ENCODE measurements around the gene C10orf67.

DNA sequence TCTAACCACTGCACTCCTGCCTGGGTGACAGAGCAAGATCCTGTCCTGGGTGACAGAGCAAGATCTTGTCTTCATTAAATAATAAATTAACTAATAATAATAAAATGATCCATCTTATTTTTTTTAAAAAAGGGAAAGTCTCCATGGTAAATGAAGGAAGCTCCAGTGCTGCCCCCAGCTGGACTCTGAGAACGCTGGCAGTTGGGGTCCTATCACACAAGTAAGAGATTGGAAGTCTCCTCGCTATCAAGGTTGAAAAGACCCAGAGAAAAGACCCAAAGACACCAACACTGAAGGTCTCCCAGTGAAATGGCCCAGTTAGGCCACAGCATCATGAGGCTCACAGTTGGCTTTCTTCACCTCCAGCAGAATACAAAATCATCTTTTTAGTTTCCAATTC, 13.8 kb upstream of the C10orf67 start:
- TF ChIP-seq POLR2AphosphoS5 (IDR thresholded peaks at IDR 0.05; ENCODE audit: low read depth, low read length) (no peak), CTCF (IDR thresholded peaks at IDR 0.05 in 2 of 3, conservative IDR thresholded peaks at IDR 0.05 in 1 of 3; ENCODE audit: borderline replicate concordance in 1 of 3, insufficient read depth in 1 of 3, low read depth in 2 of 3, low read length in 2 of 3) (peak in 2 of 3 experiments; percentile 19 to 37; a peak in 2 of 6 replicates), SP1 (IDR thresholded peaks at IDR 0.05; ENCODE audit: low read depth) (no peak), ZNF274 (IDR thresholded peaks at IDR 0.05; ENCODE audit: low read depth, low read length) (no peak), MAX (IDR thresholded peaks at IDR 0.05) (no peak), POLR2A (IDR thresholded peaks at IDR 0.05; ENCODE audit: borderline replicate concordance, extremely low read depth, insufficient read depth, insufficient read length) (no peak)

Data from HCT116 (cell line).